Endothelial cell of umbilical vein (primary cell): Measurements from ENCODE around the gene NDUFA6.

Experiments
- CTCF ChIP-seq, 2 donors: IDR thresholded peaks; 1 replicate in 1 of 2; 2 replicates in 1 of 2; pipeline ENCODE4 v1.5.1; 2011; ENCODE audit warnings: low read length in 2 of 2, mild to moderate bottlenecking in 2 of 2, moderate library complexity in 2 of 2, control low read depth in 1 of 2, inconsistent platforms in 1 of 2, low read depth in 1 of 2; ENCODE audit not compliant: insufficient read depth in 1 of 2; ENCODE audit errors: extremely low read depth in 1 of 2
- EZH2 ChIP-seq: IDR thresholded peaks from 2 replicates; pipeline ENCODE4 v1.6.1; 2012; ENCODE audit warnings: borderline replicate concordance, low read depth, mild to moderate bottlenecking, moderate library complexity, low read length, inconsistent platforms; ENCODE audit not compliant: severe bottlenecking
- POLR2A ChIP-seq: IDR thresholded peaks from 2 replicates; pipeline ENCODE4 v1.6.1; 2012; ENCODE audit warnings: low read depth, mild to moderate bottlenecking, control low read depth, low read length
- POLR2AphosphoS5 ChIP-seq: IDR thresholded peaks from 2 replicates; pipeline ENCODE4 v1.6.1; 2012; ENCODE audit warnings: low read depth, mild to moderate bottlenecking, control low read depth, low read length, moderate library complexity; ENCODE audit not compliant: insufficient read depth

- TF ChIP-seq CTCF (IDR thresholded peaks at IDR 0.05; ENCODE audit: extremely low read depth in 1 of 2, insufficient read depth in 1 of 2, low read depth in 1 of 2, low read length in 2 of 2) (no peak), EZH2 (no peak), POLR2AphosphoS5 (no peak), POLR2A (no peak)
These were observed 48.8 kb downstream of the NDUFA6 start for GRCh38 chr22:42041784-42042183.
